Measurements from ENCODE around the gene NCOA4.

DNA sequence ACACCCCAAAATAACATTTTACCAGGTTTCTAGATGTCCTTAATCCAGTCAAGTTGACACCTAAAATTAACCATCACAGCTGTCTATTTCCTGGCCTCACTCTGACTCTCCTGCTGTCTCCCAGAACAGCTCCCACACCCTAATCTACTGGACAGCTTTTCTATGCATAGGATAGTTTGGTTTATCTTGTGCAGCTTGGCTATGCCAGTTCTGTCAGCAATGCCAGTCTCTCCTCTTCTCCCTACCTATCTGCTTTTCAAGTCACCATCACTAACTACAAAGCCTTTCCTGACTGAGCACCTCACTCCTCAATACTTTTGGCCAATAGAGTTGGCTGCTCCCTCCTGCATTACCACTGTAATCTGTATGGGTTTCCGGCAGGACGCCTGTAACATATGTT lies 5.0 kb downstream of the NCOA4 start:
- TF ChIP-seq, protein P1, sequence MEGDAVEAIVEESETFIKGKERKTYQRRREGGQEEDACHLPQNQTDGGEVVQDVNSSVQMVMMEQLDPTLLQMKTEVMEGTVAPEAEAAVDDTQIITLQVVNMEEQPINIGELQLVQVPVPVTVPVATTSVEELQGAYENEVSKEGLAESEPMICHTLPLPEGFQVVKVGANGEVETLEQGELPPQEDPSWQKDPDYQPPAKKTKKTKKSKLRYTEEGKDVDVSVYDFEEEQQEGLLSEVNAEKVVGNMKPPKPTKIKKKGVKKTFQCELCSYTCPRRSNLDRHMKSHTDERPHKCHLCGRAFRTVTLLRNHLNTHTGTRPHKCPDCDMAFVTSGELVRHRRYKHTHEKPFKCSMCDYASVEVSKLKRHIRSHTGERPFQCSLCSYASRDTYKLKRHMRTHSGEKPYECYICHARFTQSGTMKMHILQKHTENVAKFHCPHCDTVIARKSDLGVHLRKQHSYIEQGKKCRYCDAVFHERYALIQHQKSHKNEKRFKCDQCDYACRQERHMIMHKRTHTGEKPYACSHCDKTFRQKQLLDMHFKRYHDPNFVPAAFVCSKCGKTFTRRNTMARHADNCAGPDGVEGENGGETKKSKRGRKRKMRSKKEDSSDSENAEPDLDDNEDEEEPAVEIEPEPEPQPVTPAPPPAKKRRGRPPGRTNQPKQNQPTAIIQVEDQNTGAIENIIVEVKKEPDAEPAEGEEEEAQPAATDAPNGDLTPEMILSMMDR (IDR thresholded peaks at IDR 0.05), result no peak
- TF ChIP-seq POLR2A (IDR thresholded peaks at IDR 0.05), result no peak
- no peak for TF ChIP-seq EP300 (IDR thresholded peaks at IDR 0.05)

Measured in tibial nerve (tissue), 4 donors.